IMR-90 (cell line): Measurements from ENCODE around the gene VAV1. TPM values are rescaled to one million over a fixed set of nuclear protein-coding genes. Genes with fewer than 3 reads are reported as not detected.
A peak's percentile ranks its signal among the peaks of the same experiment; 100 is the strongest.

Experiments used
- ATAC-seq: fragments of 200-7000 bp; cut with Tn5 transposase; 2 replicates; pipeline ENCODE4 v1.9.1; 2020; ENCODE audit warnings: low read depth, mild to moderate bottlenecking, moderate library complexity
- BruUV-seq: library from RNA; stranded (reverse); fragments of 400-500 nt; replicated peaks from 2 replicates; lab custom pipeline; 2021; lab: Mats Ljungman, UMichigan
- CTCF ChIA-PET: fragments of 300-600 bp; formaldehyde crosslinking; extraction: SDS; loops from one replicate; lab custom pipeline; 2021; ENCODE audit warnings: antibody characterized with exemption; lab: Yijun Ruan, JAX
- POLR2A ChIA-PET: fragments of 300-600 bp; sonication (Branson Sonifier 250); formaldehyde crosslinking; loops from one replicate; lab custom pipeline; 2022; ENCODE audit warnings: antibody characterized with exemption; ENCODE audit not compliant: unreplicated experiment; lab: Charles Lee
- DNase-seq: peaks from one replicate; pipeline ENCODE4 v3.0.0; 2013
- H2AFZ ChIP-seq: replicated peaks from 2 replicates; pipeline ENCODE3; 2013; ENCODE audit warnings: low read length, mild to moderate bottlenecking; ENCODE audit not compliant: poor library complexity
- H2AK5ac ChIP-seq: 2 replicates; pipeline ENCODE4 v1.6.1; 2013; ENCODE audit warnings: low read depth, low read length, inconsistent platforms
- H2AK9ac ChIP-seq: replicated peaks from 2 replicates; pipeline ENCODE3; 2013; ENCODE audit warnings: mild to moderate bottlenecking, low read depth, low read length, moderate library complexity; ENCODE audit not compliant: poor library complexity
- H2BK120ac ChIP-seq: 2 replicates; pipeline ENCODE4 v1.6.1; 2013; ENCODE audit warnings: low read depth, low read length, inconsistent platforms
- H2BK15ac ChIP-seq: 3 replicates; pipeline ENCODE4 v1.6.1; 2013; ENCODE audit warnings: low read depth, low read length, inconsistent platforms
- H2BK20ac ChIP-seq: 2 replicates; pipeline ENCODE4 v1.6.1; 2013; ENCODE audit warnings: low read depth, mild to moderate bottlenecking, inconsistent platforms, low read length, moderate library complexity
- H2BK5ac ChIP-seq: 2 replicates; pipeline ENCODE4 v1.6.1; 2013; ENCODE audit warnings: mild to moderate bottlenecking, low read depth, low read length, inconsistent platforms; ENCODE audit not compliant: poor library complexity, severe bottlenecking
- H3K14ac ChIP-seq: replicated peaks from 2 replicates; pipeline ENCODE4 v1.6.1; 2013; ENCODE audit warnings: low read depth, low read length, inconsistent platforms
- H3K18ac ChIP-seq: 2 replicates; pipeline ENCODE4 v1.6.1; 2013; ENCODE audit warnings: low read depth, low read length, control low read depth
- H3K23ac ChIP-seq: 2 replicates; pipeline ENCODE4 v1.6.1; 2013; ENCODE audit warnings: low read depth, low read length, inconsistent platforms
- H3K27ac ChIP-seq: 2 replicates; pipeline ENCODE4 v1.5.1; 2013; ENCODE audit warnings: mild to moderate bottlenecking, control low read depth, low read length; ENCODE audit not compliant: insufficient read depth
- H3K27me3 ChIP-seq: 2 replicates; pipeline ENCODE4 v1.6.1; 2013; ENCODE audit warnings: low read length; ENCODE audit not compliant: control insufficient read depth, insufficient read depth
- H3K36me3 ChIP-seq: 2 replicates; pipeline ENCODE4 v1.6.1; 2013; ENCODE audit warnings: low read length, mixed read lengths; ENCODE audit not compliant: control insufficient read depth, insufficient read depth
- H3K4ac ChIP-seq: 2 replicates; pipeline ENCODE4 v1.6.1; 2013; ENCODE audit warnings: low read depth, low read length, inconsistent platforms
- H3K4me1 ChIP-seq: 2 replicates; pipeline ENCODE4 v1.6.1; 2013; ENCODE audit warnings: low read length, mixed read lengths; ENCODE audit not compliant: control insufficient read depth, insufficient read depth
- H3K4me2 ChIP-seq: 2 replicates; pipeline ENCODE4 v1.6.1; 2013; ENCODE audit warnings: low read depth, mild to moderate bottlenecking, control low read depth, low read length, moderate library complexity
- H3K4me3 ChIP-seq: 2 replicates; pipeline ENCODE4 v1.5.1; 2013; ENCODE audit warnings: low read depth, mild to moderate bottlenecking, control low read depth, low read length, moderate library complexity; ENCODE audit not compliant: insufficient read depth
- H3K56ac ChIP-seq: 2 replicates; pipeline ENCODE4 v1.6.1; 2013; ENCODE audit warnings: low read length, inconsistent platforms; ENCODE audit not compliant: insufficient read depth; ENCODE audit errors: extremely low read depth
- H3K79me1 ChIP-seq, 2 experiments: 2 replicates each; pipeline ENCODE4 v1.6.1; 2013; ENCODE audit warnings: low read length in 2 of 2, inconsistent platforms in 1 of 2, low read depth in 1 of 2
- H3K9ac ChIP-seq: 2 replicates; pipeline ENCODE4 v1.6.1; 2013; ENCODE audit warnings: low read depth, low read length, control low read depth
- H3K9me1 ChIP-seq: 2 replicates; pipeline ENCODE4 v1.6.1; 2013; ENCODE audit warnings: low read length, inconsistent platforms; ENCODE audit not compliant: insufficient read depth
- H3K9me3 ChIP-seq: 2 replicates; pipeline ENCODE4 v1.6.1; 2013; ENCODE audit warnings: low read length; ENCODE audit not compliant: control insufficient read depth, insufficient read depth
- H4K20me1 ChIP-seq: 2 replicates; pipeline ENCODE4 v1.6.1; 2013; ENCODE audit warnings: low read length, inconsistent platforms; ENCODE audit not compliant: insufficient read depth
- H4K5ac ChIP-seq: 2 replicates; pipeline ENCODE4 v1.6.1; 2013; ENCODE audit warnings: mild to moderate bottlenecking, low read depth, low read length, control low read depth
- H4K8ac ChIP-seq, 2 experiments: 2 replicates each; pipeline ENCODE4 v1.6.1; 2013; ENCODE audit warnings: low read depth in 2 of 2, low read length in 2 of 2, control low read depth in 1 of 2, inconsistent platforms in 1 of 2
- H4K91ac ChIP-seq: 2 replicates; pipeline ENCODE4 v1.6.1; 2013; ENCODE audit warnings: low read depth, low read length, inconsistent platforms; ENCODE audit not compliant: insufficient read depth
- CTCF ChIP-seq: conservative IDR thresholded peaks from 2 replicates; pipeline ENCODE4 v1.5.1; 2012; ENCODE audit warnings: mild to moderate bottlenecking, low read depth, low read length, improper control_type of control experiment
- WGBS, 2 experiments: methylation state at CpG; one replicate each; pipeline versions ENCODE4 v1.1.5 to v1.1.7; 2013; ENCODE audit warnings: missing lambda C conversion rate in 2 of 2; ENCODE audit not compliant: insufficient read length in 1 of 2; ENCODE audit errors: extremely low coverage in 2 of 2; 5-methylcytosine and 5-hydroxymethylcytosine counted together
- dilution Hi-C: fragments of 300-500 bp; cut with HindIII; formaldehyde crosslinking; loops from one replicate; pipeline ENCODE4 v1.14.3; 2018; ENCODE audit warnings: low sequenced_read_pairs; ENCODE audit not compliant: unreplicated experiment
- in situ Hi-C: fragments of 300-500 bp; cut with MboI; formaldehyde crosslinking; loops from 3 replicates; pipeline ENCODE4 v1.14.3; 2019; ENCODE audit warnings: low sequenced_read_pairs, inconsistent platforms, mixed read lengths
- intact Hi-C: fragments of 100-400 bp; cut with micrococcal nuclease; formaldehyde crosslinking; loops from 2 replicates; pipeline ENCODE4 v1.10.0; 2022
- polyA plus RNA-seq, 3 experiments: library from polyadenylated mRNA; depleted of rRNA; stranded (reverse); fragments of >200 nt; gene quantifications; 2 replicates each; pipeline ENCODE4 v1.2.3, GENCODE V29; 2012; ENCODE audit warnings: low replicate concordance in 1 of 3
- total RNA-seq: library from RNA; depleted of rRNA; stranded (reverse); fragments of >200 nt; gene quantifications from 2 replicates; pipeline ENCODE4 v1.2.3, GENCODE V29; 2012
- TF ChIP-seq, protein P1 (sequence below): fragments of 150-350 bp; IDR thresholded peaks from 2 replicates; pipeline ENCODE4 v1.6.1; 2016; ENCODE audit warnings: low read depth, mild to moderate bottlenecking, low read length, moderate library complexity, borderline replicate concordance

The VAV1 gene
- total and polyA plus RNA-seq, 2 of the 4 experiments (the other 2 are of a cell fraction), result not detected

GRCh38 chr19:6733338-6734095, 39.0 kb upstream of the VAV1 start:
- Histone ChIP-seq H3K27me3 (no peaks in the 10 kb centered on the region), H2BK120ac (no peak overlapping the region), H3K79me1 (peaks cover 0 to 26% of the 10 kb centered on the region in 2 experiments; a peak in 3 of 4 replicates), H2BK20ac (no peak overlapping the region), H3K9me3 (no peaks in the 10 kb centered on the region), H3K27ac (no peak overlapping the region), H2AK5ac (no peak overlapping the region), H2BK15ac (no peak overlapping the region), H4K8ac (no peak overlapping the region), H3K9me1 (peaks cover 3% of the 10 kb centered on the region; the same call in 1 of the 2 replicates), H2AK9ac (peak overlapping the region; percentile 72), H3K4ac (no peak overlapping the region), H3K4me1 (peaks cover 6% of the 10 kb centered on the region), H2BK5ac (no peak overlapping the region), H2AFZ (no peak overlapping the region), H3K23ac (no peak overlapping the region), H3K4me3 (no peak overlapping the region), H3K18ac (no peak overlapping the region), H3K4me2 (no peak overlapping the region), H4K91ac (no peak overlapping the region), H3K36me3 (peaks cover 11% of the 10 kb centered on the region; the same call in 1 of the 2 replicates), H3K14ac (no peak overlapping the region), H4K5ac (no peak overlapping the region), H3K9ac (no peak overlapping the region), H3K56ac (no peak overlapping the region), H4K20me1 (no peaks in the 10 kb centered on the region)
- no TSS peak for BruUV-seq
- ATAC-seq (no peak), DNase-seq (no peak)
- 92% methylated on average over 6 of the region's 29 CpGs; no CpG with 5 or more reads in 1 of the 2 experiments for WGBS, 2 experiments
- in situ Hi-C loops (loop anchor here (10.0 kb wide), 2 partner anchors 131 to 219 kb away; no protein-coding TSS in a partner anchor), dilution Hi-C loops (no loop called here), intact Hi-C loops (loop anchor here (10.0 kb wide), 1 partner anchor 331 kb away; the partner anchor contains the start of gene ZNF557)
- ChIA-PET CTCF (no interaction called here), POLR2A (no interaction called here)
- TF ChIP-seq, protein P1, sequence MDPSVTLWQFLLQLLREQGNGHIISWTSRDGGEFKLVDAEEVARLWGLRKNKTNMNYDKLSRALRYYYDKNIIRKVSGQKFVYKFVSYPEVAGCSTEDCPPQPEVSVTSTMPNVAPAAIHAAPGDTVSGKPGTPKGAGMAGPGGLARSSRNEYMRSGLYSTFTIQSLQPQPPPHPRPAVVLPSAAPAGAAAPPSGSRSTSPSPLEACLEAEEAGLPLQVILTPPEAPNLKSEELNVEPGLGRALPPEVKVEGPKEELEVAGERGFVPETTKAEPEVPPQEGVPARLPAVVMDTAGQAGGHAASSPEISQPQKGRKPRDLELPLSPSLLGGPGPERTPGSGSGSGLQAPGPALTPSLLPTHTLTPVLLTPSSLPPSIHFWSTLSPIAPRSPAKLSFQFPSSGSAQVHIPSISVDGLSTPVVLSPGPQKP, result no peak
- TF ChIP-seq CTCF, result peak; percentile 20; the same call in 1 of the 2 replicates
